GM18520 (cell line): ENCODE measurements around the gene LRRC1.
A peak's percentile ranks its signal among the peaks of the same experiment; 100 is the strongest.

Experiments
- ATAC-seq: cut with Tn5 transposase; IDR thresholded peaks from one replicate; pipeline ENCODE4 v1.9.1; 2021; ENCODE audit not compliant: unreplicated experiment

LRRC1 gene

GRCh38 chr6:53845280-53846195 is 50.7 kb downstream of the LRRC1 start:
- ATAC-seq: no peak

- no peak for ATAC-seq
These were observed 51.4 kb downstream of the LRRC1 start for GRCh38 chr6:53846250-53846649.

GRCh38 chr6:53847796-53848314 is 53.0 kb downstream of the LRRC1 start:
- ATAC-seq: no peak

GRCh38 chr6:53850527-53850926 is 55.7 kb downstream of the LRRC1 start:
- ATAC-seq: no peak

- ATAC-seq: no peak
These were observed 56.8 kb downstream of the LRRC1 start for GRCh38 chr6:53851561-53851960.

- ATAC-seq: no peak
These were observed 58.0 kb downstream of the LRRC1 start for GRCh38 chr6:53852805-53853204.

- ATAC-seq: peak; percentile 96
These were observed 60.2 kb downstream of the LRRC1 start for GRCh38 chr6:53854843-53855567.

GRCh38 chr6:53855940-53856339 is 61.1 kb downstream of the LRRC1 start:
- ATAC-seq: no peak

- no peak for ATAC-seq
These were observed 62.7 kb downstream of the LRRC1 start for GRCh38 chr6:53857318-53858094.

- no peak for ATAC-seq
These were observed 63.4 kb downstream of the LRRC1 start for GRCh38 chr6:53858196-53858595.

GRCh38 chr6:53858913-53859312 is 64.1 kb downstream of the LRRC1 start:
- no peak for ATAC-seq

GRCh38 chr6:53860511-53860910 is 65.7 kb downstream of the LRRC1 start:
- ATAC-seq: no peak

- ATAC-seq: peak; percentile 78
These were observed 66.7 kb downstream of the LRRC1 start for GRCh38 chr6:53861518-53861917.

GRCh38 chr6:53862662-53863462 is 68.1 kb downstream of the LRRC1 start:
- no peak for ATAC-seq

- no peak for ATAC-seq
These were observed 70.0 kb downstream of the LRRC1 start for GRCh38 chr6:53864781-53865180.

- ATAC-seq: no peak
These were observed 71.4 kb downstream of the LRRC1 start for GRCh38 chr6:53866226-53866625.

GRCh38 chr6:53868626-53869025 is 73.8 kb downstream of the LRRC1 start:
- ATAC-seq: no peak

GRCh38 chr6:53869964-53870363 is 75.2 kb downstream of the LRRC1 start:
- no peak for ATAC-seq

GRCh38 chr6:53873922-53874321 is 79.1 kb downstream of the LRRC1 start:
- ATAC-seq: no peak

GRCh38 chr6:53874964-53875363 is 80.2 kb downstream of the LRRC1 start:
- no peak for ATAC-seq
